HT1080 (cell line): ENCODE data around the gene CBX6. TPM values are rescaled to one million over a fixed set of nuclear protein-coding genes. Genes with fewer than 3 reads are reported as not detected.
"Not testable (repeated sequence)": the region's sequence is repeated elsewhere in the genome, so short reads cannot be mapped to it uniquely, and the experiment has no call there.

Experiments
- DNase-seq: peaks from one replicate; pipeline ENCODE4 v3.0.0-alpha.2; 2015; ENCODE audit warnings: low read depth
- polyA plus RNA-seq, 2 experiments: library from polyadenylated mRNA; depleted of rRNA; stranded (reverse); fragments of >200 nt; gene quantifications; 2 replicates each; pipeline ENCODE4 v1.2.3, GENCODE V29; 2015
- total RNA-seq: library from RNA; depleted of rRNA; stranded (reverse); fragments of >200 nt; shearing (Covaris generic); gene quantifications from 2 replicates; pipeline ENCODE4 v1.2.3, GENCODE V29; 2014; rRNA removed

The CBX6 gene
- 38.3 and 46.7 TPM in 2 replicates for total RNA-seq
- 30.0 and 30.6 TPM in 2 replicates for polyA plus RNA-seq (2015; cell fraction: cytosol; rRNA removed)
- 59.3 and 61.2 TPM in 2 replicates for polyA plus RNA-seq (2015; cell fraction: nucleus; rRNA removed)

DNA sequence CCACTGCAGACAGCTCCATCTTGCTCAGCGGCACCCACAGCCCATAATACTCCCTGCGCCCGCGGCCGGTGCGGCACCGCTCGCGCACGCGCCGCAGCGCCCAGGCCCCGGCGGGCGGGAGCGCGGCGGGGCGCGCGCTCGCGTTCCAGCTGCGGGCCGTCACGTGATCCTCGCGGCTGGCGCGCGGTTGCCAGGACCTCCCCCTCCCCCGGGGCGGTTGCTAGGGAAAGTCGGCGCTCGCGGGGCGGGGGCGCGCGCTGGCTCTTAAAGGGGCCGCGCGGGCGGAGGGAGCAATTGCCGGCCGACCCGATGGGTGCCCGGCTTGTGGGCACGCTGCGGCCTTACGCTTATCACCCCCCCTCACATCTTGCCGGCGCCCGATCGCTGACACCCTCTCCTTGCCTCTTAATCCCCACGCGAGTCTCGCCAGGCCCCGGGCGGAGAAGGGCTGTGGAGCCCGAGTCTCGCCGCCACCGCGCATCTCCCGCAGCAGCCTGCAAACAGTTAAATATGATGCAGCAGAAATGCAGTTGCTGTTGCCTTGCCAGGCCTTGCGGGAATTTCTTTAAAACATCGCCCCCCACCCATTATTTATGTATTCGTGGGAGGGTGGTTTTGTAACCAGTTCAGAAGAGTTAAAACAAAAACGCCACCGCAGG, at the start of gene CBX6:
Gene CBX6 (minus strand): TSS at position 45 of the 659 bp plus-strand sequence. CDS start 26 bp downstream, at position 19.
- DNase-seq = peak; percentile 79

DNA sequence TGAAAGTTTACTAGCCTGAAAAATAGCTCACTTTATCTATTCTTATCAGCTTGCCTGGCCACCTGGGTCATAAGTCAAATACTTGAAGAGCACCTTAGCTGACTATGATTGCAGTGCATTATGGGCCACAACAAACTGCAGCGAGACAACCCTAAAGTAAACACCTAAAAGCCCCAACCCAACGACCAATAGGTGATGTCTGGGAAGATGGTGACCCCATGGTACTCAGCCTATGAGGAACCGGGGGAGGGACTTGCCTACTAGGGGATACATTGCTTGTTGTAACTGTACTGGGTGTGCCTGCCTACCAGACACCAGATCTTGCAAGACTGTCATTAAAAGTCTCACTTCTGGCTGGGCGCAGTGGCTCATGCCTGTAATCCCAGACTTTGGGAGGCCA, 49.8 kb upstream of the CBX6 start:
- no peak for DNase-seq

DNA sequence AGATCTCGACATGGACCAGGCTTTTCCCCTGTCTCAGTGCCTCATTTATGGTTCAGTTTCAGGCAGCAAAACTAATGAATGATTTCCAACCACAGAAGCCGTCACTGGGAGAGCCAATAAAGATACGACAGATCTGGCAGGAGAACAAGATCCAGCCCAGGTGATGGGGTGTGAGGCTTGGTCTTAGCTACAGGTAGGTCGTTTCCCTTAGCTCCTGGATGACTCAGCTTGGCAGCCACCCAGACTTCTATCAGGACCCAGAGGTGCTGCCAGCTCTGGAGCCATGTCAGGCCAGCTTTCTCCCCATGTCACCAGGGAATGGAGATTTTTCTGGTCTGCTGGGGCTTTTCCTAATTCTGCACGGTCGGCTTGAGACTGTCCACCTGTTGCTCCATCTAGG, 49.1 kb upstream of the CBX6 start:
- DNase-seq = no peak

DNA sequence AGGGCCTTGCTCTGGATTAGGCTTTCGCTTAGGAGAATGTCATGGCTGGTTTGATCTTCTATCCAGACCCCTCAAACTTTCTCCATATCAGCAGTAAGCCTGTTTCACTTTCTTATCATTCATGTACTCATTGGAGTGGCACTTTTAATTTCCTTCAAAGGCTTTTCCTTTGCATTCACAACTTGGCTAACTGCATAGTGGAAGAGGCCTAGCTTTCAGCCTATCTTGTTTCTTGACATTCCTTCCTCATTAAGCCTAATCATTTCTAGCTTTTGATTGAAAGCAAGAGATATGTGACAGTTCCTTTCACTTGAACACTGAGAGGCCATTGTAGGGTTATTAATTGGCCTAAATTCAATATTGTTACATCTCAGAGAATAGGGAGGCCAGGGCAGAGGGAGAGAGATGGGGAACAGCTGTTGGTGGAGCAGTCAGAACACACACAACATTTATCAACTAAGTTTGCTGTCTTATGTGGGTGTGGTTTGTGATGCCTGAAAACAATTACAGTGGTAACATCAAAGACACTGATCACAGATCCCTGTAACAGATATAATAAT, 47.7 kb upstream of the CBX6 start:
- no peak for DNase-seq

DNA sequence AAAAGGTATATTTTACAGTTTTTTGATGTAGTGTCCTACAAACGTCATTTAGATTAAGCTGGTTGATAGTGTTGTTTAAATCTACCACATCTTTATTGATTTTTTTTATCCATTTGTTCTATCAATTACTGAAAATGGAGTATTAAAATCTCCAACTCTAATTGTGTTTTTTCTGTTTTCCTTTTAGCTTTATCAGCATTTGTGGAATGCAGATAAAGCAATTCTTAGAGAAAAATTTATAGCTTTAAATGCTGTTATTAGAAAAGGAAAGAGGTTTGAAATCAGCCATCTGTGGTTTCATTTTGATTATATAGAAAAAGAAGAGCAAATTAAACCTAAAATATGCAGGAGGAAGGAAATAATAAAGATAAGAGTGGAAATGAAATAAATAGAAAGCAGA, 39.4 kb upstream of the CBX6 start:
- no peak for DNase-seq

DNA sequence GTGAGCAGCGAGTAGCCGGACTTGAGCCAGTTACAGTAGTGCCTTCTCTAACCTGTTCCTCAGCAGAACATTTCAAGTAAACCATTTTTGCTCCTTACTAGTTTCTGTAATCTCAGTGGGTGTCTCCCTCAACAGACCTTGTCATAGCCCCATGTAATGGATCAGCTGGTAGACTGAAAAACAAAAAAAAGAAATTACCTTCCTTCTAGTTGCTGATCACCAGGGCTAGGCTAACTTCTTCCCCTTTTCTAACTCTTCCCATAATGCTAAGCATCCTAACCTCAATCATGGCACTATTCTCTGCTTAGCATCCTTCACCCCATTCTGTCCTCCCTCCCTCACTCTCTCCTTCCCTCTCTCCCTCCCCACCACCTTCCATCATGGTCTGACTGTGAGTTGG, 35.8 kb upstream of the CBX6 start:
- no peak for DNase-seq

DNA sequence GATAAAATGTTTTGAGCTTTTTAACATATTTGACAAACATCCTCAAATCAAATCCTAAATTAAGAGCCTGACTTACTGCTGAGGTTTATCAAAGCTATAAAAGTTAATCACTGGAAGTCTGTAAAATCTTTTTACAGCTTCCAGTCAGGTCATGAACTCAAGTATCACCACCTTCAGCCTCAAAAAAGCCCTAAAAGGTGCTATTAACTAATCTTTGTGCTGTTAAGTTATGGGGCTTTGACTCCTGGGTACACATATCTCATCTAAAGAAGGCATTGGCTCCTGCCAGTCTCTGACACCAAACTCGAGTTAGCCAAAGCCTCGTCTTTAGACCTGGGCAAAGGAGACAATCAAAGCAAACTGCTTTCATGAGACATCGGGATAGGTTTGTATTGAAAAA, 34.0 kb upstream of the CBX6 start:
- DNase-seq = no peak

DNA sequence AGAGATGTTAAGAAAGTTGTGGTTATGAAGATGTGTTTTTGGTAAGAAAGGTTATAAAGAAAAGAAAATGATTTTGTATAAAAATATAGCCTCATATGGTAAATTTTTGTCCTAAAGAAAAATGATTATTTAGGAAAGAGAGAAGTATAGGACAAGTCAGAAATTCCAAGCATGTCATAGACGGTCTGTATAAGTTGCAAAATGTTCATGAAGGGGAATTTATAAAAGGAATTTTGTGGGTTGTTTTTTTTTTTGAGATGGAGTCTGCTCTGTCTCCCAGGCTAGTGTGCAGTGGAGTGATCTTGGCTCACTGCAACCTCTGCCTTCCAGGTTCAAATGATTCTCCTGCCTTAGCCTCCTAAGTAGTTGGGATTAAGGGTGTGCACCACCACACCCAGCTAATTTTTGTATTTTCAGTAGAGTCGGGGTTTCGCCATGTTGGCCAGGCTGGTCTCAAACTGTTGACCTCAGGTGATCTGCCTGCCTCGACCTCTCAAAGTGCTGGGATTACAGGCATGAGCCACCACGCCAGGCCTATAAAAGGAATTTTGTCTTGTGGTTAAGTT, 32.1 kb upstream of the CBX6 start:
- DNase-seq = not testable (repeated sequence)

DNA sequence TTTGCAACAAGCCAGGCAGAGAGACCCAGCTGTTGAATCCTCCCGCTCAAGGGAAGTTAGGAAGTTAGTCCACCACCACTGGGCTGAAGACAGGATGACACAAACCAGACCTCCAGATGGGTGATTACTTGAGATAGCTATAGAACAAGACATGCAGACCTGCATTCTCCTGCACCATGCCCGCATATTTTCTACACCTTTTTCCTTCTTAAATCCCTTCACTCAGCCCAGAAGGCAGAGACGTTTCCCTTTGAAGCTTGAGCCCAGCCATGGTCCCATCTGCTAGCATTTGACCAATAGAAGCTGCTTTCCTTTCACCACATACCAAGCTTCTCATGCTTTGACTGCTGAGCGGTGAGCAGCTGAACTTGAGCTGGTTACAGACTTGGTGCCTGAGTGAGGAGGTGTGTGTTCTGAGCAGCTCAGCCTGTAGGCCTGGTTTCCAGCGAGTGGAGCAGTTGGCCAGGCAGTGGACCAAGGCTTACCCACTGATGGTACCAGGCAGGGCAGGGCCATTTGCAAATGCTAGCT, 29.2 kb upstream of the CBX6 start:
- no peak for DNase-seq

DNA sequence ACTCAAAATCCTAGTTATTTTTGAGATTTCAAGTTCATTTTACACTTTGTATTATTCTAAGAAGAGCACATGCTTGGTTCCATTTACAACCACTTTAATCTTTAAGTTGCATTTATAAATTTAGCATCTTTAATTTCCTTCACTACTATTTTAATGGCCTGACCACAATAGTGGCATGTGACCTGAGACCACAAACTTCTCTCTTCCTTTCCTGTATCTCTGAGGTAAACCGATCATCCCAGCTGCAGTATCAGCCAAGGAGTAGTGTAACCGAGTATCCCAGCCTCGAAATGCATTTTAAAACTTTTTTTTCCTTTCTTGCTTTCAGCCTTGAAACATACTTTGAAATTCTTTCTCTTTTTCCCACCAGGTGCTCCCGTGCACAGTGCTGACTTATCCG, 28.7 kb upstream of the CBX6 start:
- no peak for DNase-seq

DNA sequence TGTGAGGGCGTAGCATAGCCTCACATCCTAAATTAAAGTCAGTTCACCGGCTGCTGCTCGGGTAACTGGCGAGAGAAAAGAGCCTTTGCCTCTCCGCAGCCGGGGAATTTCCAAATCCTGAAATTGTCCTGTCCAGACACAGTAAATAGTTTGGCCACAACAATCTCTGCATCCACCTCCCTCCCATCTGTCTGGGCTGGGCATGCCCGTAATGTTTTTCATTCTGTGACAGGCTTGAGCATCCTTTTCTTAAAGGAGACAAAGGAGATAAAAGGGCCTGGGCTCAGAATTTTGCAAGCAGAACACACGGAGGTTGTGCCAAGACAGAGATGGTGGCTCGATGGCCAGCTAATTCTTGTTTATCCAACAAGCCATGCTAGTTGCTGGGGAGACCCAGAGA, 19.2 kb upstream of the CBX6 start:
- no peak for DNase-seq

DNA sequence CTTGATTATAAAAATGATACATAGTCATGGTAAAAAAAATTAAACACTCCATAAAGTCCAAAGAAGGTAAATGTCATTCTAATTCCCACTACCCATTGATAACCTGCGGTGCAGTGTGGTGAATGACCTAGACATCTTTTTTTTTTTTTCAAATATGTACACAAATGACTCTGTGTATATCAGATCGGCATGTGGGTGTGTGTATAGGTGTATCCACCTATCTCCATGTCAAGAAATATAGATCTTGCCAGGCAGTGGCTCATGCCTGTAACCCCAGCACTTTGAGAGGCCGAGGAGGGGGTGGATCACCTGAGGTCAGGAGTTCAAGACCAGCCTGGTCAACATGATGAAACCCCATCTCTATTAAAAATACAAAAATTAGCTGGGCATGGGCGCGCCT, 18.4 kb upstream of the CBX6 start:
- no peak for DNase-seq

DNA sequence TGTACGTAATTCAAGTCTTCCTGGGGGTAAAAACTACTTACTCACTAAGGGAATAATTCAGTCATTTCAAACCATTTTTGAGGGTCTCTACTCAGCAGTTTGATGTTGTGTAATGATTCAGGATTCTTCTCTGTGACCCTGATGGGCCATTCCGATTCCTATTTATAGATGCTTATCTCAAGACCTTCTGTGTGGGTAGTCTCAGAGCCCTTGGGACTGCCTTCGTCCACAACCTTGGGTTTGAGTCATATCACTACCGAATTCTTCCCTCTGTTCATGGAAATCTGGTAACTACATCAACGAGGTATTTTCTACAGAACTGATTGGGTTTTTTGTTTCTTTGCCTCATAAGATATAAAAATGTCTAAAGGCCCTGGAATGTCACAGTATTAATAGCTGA, 14.3 kb upstream of the CBX6 start:
- DNase-seq = no peak

DNA sequence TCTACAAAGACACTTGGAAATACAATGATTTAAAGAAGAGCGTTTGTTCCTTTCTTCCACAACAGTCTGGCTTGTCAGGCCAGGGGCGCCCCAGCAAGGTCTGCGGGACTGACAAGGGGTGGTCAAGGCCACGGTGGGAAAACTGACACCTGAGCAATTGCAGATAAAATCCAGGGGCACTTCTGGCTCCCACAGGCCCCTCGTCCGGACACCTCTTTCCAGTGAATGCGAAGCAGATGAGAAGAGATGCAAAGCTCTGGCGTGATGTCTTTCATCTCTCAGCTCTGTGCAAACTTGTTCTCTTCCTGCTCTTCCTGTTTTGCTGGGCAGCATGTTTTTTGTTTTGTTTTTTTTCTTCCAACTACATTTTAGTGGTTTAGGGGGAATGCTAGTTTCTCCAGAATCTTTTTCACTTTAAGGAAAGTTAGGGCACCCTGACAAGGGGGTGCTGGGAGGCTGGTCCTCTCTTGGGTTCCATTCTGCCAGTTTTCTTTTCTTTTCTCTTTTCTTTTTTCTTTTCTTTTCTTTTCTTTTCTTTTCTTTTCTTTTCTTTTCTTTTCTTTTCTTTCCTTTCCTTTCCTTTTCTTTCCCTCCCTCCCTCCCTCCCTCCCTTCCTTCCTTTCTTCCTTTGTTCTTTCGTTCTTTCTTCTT, 11.1 kb upstream of the CBX6 start:
- no peak for DNase-seq

DNA sequence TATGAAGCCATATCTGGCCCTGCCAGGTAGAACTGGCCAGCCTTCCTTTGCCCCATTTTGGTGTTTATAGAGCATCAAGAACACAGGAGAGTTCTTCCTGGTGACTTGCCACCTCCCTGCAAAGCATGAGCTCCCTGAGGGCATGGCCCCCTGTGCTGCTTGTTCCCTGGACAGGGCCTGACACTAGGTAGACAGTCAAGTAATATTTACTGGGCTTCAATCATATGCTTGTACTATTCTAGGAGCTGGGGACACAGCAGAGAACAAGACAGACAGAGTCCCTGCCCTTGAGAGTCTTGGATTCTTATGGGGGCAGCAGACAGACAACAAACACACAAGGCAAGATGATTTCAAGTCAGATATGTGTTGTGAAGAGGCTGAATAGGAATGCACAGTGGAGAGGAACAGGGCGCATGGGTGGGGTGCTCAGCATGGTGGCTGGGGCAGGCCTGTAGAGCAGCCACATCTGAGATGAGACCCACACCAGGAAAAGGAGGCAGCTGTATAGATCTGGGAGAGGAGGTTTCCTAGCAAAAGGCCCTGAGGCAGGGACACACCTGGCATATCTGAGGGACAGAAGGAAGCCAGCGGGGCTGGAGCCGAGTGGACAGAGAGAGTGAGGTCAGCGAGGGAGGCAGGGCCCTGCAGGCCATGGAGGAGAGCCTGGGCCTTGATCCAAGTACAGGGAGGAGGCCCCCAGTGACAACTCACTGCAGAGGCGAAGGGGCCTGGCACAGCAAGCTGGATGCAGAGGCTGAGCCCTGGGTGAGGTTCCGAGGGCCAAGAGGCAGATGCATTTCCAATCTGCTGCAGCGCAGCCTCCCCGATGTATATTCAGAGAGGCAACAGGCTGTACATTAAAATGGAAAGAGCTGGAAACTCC, 10.2 kb upstream of the CBX6 start:
- no peak for DNase-seq

DNA sequence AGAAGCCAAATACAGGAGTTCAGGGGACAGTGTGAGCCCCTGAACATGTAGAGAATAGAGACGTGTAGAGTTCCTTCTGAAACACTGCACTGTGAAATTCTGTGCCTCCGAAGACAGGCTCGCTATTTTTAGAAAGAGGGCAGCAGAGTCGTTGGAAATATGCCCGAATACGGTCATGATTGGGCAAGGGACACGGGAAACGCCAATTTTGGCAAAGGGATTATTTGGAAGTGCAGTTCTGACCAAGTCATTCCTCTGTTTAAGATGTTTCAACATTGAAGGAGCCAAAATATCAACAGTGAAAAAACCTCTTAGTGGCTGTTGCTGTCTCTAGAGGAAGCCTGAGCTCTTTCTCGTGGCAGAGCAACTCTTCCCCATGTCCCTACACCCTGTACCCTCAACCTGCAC, 9.5 kb upstream of the CBX6 start:
- DNase-seq = no peak

DNA sequence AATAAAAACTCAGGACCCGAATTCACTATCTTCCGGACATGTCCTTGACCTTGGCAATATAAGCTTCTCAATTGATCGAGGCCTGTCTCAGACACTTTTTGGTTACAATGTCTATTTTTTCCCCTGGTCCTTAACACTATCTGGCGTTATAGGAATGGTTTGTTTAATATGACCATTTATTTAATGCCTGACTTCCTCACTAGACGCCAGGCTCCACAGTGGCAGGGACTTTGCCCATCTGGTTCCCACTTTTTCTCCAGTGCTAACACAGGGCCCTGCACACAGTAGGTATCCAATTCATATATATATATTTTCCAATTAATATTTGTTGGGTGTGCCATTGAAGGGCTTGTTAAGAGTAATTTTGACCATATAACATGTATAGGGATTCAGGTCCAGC, 7.9 kb upstream of the CBX6 start:
- no peak for DNase-seq

DNA sequence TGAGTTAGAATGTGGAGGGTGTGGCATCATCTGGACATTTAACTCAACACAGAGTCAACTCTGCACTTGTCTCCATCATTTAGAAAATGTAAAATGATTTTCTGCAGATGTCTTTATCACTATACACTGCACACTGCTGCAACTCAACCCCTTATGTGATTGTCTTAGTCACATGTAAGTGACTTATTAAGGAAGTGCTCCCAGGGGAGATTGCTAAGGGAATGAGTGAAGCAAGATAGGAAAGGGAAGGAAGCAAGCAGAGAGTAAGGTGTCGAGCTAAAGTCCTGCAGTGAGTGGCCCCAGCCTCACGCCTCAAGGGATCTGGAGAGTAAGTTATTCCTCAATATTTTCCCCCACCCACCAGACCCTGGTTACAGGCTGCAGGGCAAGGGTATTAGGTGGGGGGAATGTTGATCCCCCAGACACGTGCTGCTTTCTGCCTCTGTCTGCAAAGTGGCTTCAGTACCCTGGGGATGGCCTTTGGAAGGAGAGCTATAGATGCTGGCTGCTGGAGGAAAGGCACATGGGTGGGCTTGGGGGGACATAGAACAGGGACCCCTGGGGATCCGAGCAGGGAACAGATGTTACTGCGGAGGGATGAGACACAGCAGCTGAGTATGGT, 7.2 kb upstream of the CBX6 start:
- no peak for DNase-seq

DNA sequence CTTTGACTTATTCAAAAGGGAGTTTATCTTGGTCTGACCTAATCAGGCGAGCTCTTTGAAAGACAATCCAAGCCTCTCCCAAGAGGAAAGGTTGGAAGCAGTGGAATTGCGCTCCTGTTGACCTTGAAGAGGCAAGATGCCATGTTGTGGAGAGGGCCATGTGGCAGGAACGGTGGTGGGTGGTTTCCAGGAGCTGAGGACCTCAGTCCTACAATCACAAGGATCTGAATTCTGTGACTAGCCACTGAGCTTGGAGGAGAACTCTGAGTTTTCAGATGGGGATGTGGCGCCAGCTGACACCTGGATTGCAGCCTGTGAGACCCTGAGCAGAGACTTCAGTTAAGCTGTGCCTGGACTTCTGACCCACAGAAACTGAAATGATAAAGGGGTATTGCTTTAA, 6.0 kb upstream of the CBX6 start:
- DNase-seq = no peak

DNA sequence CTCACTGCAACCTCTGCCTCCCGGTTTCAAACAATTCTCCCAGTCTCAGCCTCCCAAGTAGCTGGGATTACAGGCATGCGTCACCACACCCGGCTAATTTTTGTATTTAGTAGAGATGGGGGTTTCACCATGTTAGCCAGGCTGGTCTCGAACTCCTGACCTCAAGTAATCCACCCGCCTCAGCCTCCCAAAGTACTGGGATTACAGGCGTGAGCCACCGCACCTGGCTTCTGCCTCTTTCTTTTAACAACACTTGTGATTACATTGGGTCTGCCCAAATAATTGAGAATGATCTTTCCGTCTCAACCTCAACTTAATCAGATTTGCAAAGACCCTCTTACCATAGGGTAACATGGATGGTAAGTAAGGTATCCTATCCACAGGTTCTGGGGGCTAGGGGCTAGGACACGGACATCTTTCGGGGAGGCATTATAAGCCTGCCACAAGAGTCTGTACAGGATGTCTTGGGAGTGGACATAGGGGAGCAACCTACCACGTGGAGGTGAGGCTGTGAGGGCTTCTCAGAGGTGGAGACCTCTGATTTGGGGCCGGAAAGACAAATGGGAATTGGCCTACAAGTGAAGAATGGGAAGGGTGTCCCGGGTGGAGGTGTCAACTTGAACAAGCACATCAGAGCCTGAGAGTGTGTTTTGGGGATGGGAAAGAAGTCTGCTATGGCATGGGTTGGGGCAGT, 2.7 kb upstream of the CBX6 start:
- DNase-seq = no peak
